HFF-Myc (cell line): Measurements from ENCODE around the gene NRG2.

Source experiments
- DNase-seq: peaks from one replicate; pipeline ENCODE4 v3.0.0-alpha.2; 2011; ENCODE audit warnings: low read depth; ENCODE audit errors: extremely low read depth
- H3K4me3 ChIP-seq: replicated peaks from 2 replicates; pipeline ENCODE4 v1.5.1; 2011; ENCODE audit warnings: low read depth, mild to moderate bottlenecking, control low read depth, low read length
- TF ChIP-seq, protein P1 (sequence below): IDR thresholded peaks from 2 replicates; pipeline ENCODE4 v1.5.1; 2012; ENCODE audit warnings: mild to moderate bottlenecking, low read depth, low read length, control low read depth; ENCODE audit errors: missing control alignments

The NRG2 gene

DNA sequence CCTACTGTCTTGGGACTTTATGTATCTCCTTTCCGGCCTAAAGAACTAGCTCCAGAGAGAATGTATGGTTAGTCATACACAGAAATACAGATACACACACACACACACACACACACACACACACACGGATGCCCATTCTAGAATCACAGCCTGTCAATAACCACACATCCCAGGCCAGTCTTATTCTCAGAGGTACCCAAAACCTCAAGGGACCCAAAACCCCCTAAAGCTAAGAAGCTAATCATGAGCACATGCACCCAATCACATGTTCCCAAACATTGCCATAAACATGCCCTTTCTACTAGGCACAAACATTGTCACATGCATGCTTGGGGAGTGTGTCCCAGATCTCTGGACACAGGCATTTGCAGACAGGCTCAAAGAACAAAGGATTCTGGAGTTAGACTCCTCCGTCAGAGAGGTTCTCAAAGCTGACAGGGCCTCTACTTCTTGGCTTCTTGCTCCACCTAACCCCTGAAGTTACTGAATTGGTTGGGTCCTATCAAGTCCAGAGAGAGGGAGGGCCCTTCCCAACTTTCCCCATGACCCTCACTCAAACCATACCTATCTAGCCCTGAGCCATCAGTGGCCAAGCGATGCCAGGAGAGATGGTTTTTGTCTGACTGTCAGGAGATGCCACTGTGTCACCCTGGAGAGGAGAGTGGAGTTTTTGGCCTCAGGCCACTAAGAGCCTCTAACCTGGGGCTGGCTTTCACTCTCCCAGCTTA lies 78.7 kb downstream of the NRG2 start:
- H3K4me3 ChIP-seq: no peak overlapping the region
- DNase-seq: no peak
- TF ChIP-seq, protein P1, sequence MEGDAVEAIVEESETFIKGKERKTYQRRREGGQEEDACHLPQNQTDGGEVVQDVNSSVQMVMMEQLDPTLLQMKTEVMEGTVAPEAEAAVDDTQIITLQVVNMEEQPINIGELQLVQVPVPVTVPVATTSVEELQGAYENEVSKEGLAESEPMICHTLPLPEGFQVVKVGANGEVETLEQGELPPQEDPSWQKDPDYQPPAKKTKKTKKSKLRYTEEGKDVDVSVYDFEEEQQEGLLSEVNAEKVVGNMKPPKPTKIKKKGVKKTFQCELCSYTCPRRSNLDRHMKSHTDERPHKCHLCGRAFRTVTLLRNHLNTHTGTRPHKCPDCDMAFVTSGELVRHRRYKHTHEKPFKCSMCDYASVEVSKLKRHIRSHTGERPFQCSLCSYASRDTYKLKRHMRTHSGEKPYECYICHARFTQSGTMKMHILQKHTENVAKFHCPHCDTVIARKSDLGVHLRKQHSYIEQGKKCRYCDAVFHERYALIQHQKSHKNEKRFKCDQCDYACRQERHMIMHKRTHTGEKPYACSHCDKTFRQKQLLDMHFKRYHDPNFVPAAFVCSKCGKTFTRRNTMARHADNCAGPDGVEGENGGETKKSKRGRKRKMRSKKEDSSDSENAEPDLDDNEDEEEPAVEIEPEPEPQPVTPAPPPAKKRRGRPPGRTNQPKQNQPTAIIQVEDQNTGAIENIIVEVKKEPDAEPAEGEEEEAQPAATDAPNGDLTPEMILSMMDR: no peak

DNA sequence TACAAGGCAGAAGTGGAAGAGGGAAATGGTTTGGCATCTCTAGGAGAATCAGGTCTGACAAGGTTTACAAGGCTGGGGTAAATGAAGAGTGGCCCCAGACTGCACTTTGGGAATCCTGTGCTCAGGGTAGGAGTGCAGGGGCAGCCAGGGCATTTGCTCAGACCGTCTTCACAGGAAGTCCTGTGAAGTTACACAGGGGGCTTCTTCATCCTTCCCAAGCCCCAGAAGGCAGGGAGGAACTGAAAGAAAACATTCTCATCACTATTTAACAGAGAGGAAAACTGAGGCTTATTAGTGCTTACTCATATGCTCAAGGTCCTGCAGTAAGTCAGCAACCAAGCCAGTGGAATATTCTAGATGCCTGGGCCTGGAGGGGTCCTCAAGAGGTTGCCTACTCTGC lies 80.7 kb downstream of the NRG2 start:
- no peak for DNase-seq
- H3K4me3 ChIP-seq: no peak overlapping the region
- TF ChIP-seq, protein P1: no peak

DNA sequence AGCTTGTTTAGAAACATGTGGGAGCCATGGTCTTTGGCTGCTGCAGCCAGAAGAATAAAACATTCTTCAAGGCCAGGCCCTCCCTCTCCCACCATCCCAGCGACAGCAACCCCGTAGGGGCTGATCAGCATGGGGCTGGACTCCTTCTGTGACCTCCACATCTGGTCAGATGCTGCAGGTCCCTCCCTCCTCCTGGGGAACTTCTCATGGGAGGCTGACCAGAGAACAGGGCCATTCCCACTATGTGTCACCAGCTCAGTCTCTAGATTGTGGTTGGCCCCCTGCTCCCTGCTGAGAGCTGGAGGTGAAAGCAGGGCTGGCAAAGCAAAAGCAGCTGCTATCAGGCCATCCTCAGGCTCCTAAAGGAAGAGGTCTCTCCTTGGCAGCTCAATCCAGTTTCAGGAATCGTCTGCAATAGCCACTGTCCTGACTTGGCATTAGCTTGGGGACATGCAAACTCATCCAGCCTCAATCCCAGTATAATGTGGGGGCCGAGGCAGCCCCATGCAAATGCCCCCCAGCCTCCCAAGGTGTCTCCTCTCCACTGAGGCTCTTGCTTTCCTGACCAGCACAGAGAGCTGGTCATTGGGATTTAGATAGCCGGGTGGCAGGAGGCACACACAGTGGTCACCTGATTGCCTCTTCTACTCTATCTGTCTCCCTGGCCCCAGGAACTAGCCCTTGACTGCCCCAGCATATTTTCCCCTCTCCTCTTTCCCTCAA lies 81.5 kb downstream of the NRG2 start:
- DNase-seq: no peak
- TF ChIP-seq, protein P1: no peak
- H3K4me3 ChIP-seq: no peak overlapping the region

DNA sequence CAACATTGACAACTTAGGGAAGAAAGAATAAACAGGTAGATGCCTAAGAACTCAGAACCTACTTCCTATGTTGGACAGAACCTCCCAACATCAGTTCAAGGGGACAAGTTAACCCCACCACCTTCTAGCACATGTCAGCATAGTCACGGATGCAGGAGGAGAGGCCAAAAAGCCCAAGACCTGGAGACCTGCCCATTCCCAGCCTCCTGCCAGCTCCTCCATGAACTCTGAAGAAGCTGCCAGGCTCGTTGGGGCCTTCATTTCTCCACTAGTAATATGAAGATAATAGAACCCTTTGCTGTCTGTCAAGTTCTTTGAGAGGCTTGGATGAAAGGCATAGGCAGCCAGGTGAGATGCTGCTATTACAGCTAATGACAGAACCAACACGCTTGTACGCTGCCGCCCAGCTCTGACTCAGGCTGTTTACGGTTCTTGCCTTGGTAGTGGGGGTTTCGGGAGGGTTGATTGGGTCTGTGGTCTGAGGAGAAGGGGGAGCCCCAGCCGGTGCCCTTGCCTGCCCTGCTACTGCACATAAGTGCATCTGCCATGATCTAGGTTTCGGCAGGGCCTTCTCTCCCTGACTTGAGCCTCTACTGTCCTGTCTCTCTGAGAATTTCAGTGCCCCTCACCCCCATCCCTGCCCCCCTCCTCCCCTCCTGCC lies 82.2 kb downstream of the NRG2 start:
- TF ChIP-seq, protein P1: no peak
- no peak for DNase-seq
- no peak overlapping the region for H3K4me3 ChIP-seq

DNA sequence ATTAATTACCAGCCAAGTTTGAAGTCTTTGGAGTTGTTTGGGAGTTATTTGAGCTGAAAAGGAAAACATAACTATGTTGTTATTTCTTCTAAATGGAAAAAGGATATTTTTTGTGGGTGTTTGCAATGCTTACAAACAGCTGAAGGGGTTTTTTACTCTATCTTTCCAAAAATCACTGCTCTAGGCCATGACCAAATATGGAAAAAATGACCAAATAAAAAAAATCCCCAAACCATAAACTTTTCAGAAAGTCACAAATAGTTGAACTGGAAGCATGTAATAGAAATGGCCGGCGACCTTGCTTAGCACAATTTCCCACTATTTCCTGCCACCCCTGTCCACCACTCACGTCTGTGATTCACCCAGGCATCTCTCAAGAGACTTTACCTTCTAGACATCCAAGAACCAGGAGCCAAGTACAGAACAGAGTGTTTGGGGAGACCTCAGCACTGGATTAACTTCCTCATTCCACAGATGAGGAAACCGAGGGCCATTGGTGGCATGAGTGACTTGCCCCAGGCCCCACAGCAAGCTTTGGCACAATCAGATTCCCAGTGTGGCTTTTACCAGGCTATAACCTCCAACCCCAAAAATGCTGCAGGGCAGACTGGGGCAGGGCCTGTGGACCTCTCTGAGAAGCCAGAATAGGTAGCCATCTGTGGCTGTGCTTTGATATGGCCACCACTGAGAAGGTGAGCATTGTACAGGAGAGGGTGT lies 84.5 kb downstream of the NRG2 start:
- no peak overlapping the region for H3K4me3 ChIP-seq
- DNase-seq: no peak
- TF ChIP-seq, protein P1: no peak

DNA sequence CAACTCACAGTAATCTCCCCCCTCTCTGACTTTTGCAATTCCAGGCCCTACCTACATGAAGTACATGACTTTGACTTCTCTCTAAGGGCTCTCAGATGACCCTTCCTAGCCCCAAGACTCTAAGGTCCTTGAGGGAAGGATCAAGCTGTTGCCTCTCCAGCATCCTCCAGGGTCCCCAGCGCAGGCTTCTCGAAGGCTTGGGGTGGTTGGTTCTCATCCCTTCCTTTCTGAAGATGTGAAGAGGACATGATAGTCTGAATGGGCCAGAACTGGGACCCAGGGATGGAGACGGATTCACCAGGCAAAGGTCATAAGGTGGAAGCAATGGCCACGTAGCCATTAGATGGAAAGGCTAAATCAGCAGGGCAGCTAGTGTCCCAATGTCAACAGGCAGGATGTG lies 86.8 kb downstream of the NRG2 start:
- TF ChIP-seq, protein P1: no peak
- DNase-seq: no peak
- no peak overlapping the region for H3K4me3 ChIP-seq
